Heart left ventricle (tissue), 16 donors: ENCODE results near the gene FEZ2. TPM values are rescaled to one million over a fixed set of nuclear protein-coding genes. Genes with fewer than 3 reads are reported as not detected.

Source experiments
- ATAC-seq, 4 donors: fragments of 200-7000 bp; cut with Tn5 transposase; one replicate each; pipeline ENCODE4 v1.9.1; 2020 to 2022; ENCODE audit warnings: moderate library complexity in 4 of 4, mild to moderate bottlenecking in 3 of 4, moderate number of reproducible peaks in 1 of 4
- DNase-seq, 5 donors: peaks; one replicate each; pipeline ENCODE4 v3.0.0-alpha.2; 2020
- H3K27ac ChIP-seq, 12 donors: fragments of 200-600 bp; sonication (generic) in 4 of 12; one replicate each; pipeline versions ENCODE4 v1.5.0 to v1.8.0; 2016 to 2022; ENCODE audit warnings: mild to moderate bottlenecking in 2 of 12
- H3K27me3 ChIP-seq, 9 donors: fragments of 200-600 bp; sonication (generic) in 2 of 9; one replicate each; pipeline versions ENCODE4 v1.5.1 to v1.8.0; 2016 to 2022; ENCODE audit warnings: mild to moderate bottlenecking in 3 of 9
- H3K36me3 ChIP-seq, 9 donors: fragments of 200-600 bp; sonication (generic) in 2 of 9; one replicate each; pipeline versions ENCODE4 v1.5.0 to v1.8.0; 2018 to 2022; ENCODE audit warnings: mild to moderate bottlenecking in 2 of 9
- H3K4me1 ChIP-seq, 12 donors: fragments of 200-600 bp; sonication (generic) in 4 of 12; one replicate each; pipeline versions ENCODE4 v1.5.0 to v1.8.0; 2016 to 2022; ENCODE audit warnings: mild to moderate bottlenecking in 3 of 12
- H3K4me3 ChIP-seq, 12 donors: fragments of 200-600 bp; sonication (generic) in 4 of 12; one replicate each; pipeline versions ENCODE4 v1.5.0 to v1.8.0; 2017 to 2022; ENCODE audit warnings: mild to moderate bottlenecking in 9 of 12, moderate library complexity in 4 of 12
- H3K9me3 ChIP-seq, 12 donors: fragments of 200-600 bp; sonication (generic) in 4 of 12; one replicate each; pipeline versions ENCODE4 v1.5.0 to v1.8.0; 2016 to 2022; ENCODE audit warnings: mild to moderate bottlenecking in 1 of 12
- POLR2A ChIP-seq, 2 donors: fragments of 450-650 bp; IDR thresholded peaks; one replicate each; pipeline ENCODE4 v1.6.1; 2017; ENCODE audit warnings: antibody characterized with exemption in 2 of 2, mild to moderate bottlenecking in 2 of 2, moderate library complexity in 2 of 2
- WGBS, 4 donors: extraction: QIAGEN DNeasy Blood & Tissue Kit in 2 of 4; methylation state at CpG; one replicate each; pipeline versions ENCODE4 v1.1.5 to v1.1.7; 2013 to 2018; 5-methylcytosine and 5-hydroxymethylcytosine counted together
- intact Hi-C, 10 donors: fragments of 100-400 bp; cut with DNase I; formaldehyde crosslinking; loops; one replicate each; pipeline versions ENCODE4 v1.11.1 to v1.14.2; 2022
- polyA plus RNA-seq, 2 donors: library from polyadenylated mRNA; stranded (reverse); fragments of 200-250 nt; gene quantifications; one replicate each; pipeline ENCODE4 v1.2.3, GENCODE V29; 2013
- total RNA-seq, 9 donors: library from RNA; depleted of rRNA in 2 of 9; stranded (reverse); fragments of >200 nt in 2 of 9; fragmentation: NEBNext Ultra II Directional in 3 of 9; extraction: Animal tissue kit (Norgen Biotek cat#: 25700) in 3 of 9; gene quantifications; one replicate each; pipeline versions ENCODE4 v1.1.0 to v1.2.4, GENCODE V29; 2016 to 2023
- TF ChIP-seq, protein P1 (sequence below), 12 donors: fragments of 200-600 bp; sonication (generic) in 4 of 12; IDR thresholded peaks; one replicate each; pipeline versions ENCODE4 v1.5.0 to v1.8.0; 2018 to 2022; ENCODE audit warnings: antibody characterized with exemption in 12 of 12, mild to moderate bottlenecking in 5 of 12
- donor health status: ischemic (EF 13 %, LVEDD 7.1; RV severe dilation, severe dysfunction).
- donor health status: healthy with polysubstance abuse.
- donor health status: DM: no; HTN: yes; CAD: no.
- donor health status: DM: no; HTN: no; CAD: no.
- donor health status: ischemic (EF 25% LVEDD 6.9; RV normal size, moderate dysfunction).
- donor health status: ischemic (EF 25% LVEDD 5.7; RV mildly dilated, moderate dysfunction).
- donor health status: healthy.
- donor health status: DM: yes; HTN: yes; CAD: no.
- donor health status: ischemic (EF 35%, LVEDD 5.7; RV mildly dilated, moderate dysfunction).
- donor health status: nonischemic (EF 11% LVEDD 7.7; RV severe dilation, severe dysfunction).
- donor health status: DM: yes; HTN: yes; CAD: no.
- donor health status: PGD.
- donor health status: ischemic (EF 29% LVEDD 5.4; RV normal size, mild dysfunction).
- donor health status: nonischemic (EF 23%, LVEDD 6.1; RV moderate dilation, normal function).

FEZ2 gene
- total and polyA plus RNA-seq, 11 donors, result 26.5 to 55.4 (median 48.4) TPM

DNA sequence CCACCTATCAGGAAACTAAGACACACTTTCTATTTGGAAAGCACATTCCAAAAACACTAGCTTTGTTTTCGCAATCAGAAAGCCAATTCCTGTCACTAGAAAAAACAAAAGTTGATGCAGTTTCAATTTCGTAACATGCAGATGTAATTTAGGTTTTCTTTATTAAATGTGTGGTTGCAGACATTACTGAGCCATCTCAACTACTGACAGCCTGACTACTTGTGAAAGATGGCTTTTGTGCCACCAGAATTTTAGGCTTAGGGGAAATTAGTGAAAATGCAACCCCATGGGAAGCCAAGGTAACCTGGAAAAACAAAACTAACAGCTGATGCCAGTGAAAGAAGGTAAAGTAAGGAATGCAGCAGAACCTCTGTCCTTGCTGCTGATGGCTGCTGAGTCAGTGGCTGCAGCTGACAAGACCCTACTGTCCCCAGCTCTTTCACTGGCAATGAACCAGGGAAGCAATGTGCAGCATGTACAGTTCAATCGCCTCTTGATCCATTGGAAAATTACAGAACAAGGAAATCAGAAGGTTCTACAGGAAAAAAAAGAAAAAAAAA lies 34.9 kb downstream of the FEZ2 start:
- 60 to 71% (median 66%) methylated on average over 3 of the region's 3 CpGs for WGBS, 4 donors

DNA sequence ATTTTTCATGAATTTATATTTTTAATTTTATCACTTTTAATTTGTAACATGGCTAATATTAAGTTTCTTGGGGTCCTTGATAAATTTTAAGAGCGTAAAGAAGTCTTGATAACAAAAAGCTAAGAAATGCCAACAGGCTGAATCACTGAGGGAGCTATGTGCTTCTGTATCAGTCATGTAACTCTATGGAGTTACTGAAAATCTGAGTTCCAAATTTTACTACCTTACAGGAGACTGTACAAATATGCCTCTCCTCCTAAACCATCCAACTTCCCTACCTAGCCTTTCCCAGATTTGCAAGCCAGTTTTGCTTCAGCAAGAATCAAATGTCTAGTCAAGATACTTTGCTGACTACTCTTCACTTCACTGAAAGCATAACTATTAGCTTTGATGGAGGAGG lies 35.7 kb downstream of the FEZ2 start:
- Histone ChIP-seq H3K4me1 (peaks cover 0 to 43% (median 9%) of the 10 kb centered on the region in 12 donors), H3K36me3 (peaks cover 0 to 32% (median 8%) of the 10 kb centered on the region in 9 donors), H3K27ac (peak overlapping the region in 11 of 12 donors; percentile 21 to 76 (median 54)), H3K4me3 (no peak overlapping the region), H3K9me3 (no peaks in the 10 kb centered on the region), H3K27me3 (no peaks in the 10 kb centered on the region)
- 87 to 94% (median 92%) methylated on average over 1 of the region's 1 CpG for WGBS, 4 donors
- ATAC-seq, result no peak
- no peak for DNase-seq
- no peak for TF ChIP-seq POLR2A (IDR thresholded peaks at IDR 0.05)
- TF ChIP-seq, protein P1, sequence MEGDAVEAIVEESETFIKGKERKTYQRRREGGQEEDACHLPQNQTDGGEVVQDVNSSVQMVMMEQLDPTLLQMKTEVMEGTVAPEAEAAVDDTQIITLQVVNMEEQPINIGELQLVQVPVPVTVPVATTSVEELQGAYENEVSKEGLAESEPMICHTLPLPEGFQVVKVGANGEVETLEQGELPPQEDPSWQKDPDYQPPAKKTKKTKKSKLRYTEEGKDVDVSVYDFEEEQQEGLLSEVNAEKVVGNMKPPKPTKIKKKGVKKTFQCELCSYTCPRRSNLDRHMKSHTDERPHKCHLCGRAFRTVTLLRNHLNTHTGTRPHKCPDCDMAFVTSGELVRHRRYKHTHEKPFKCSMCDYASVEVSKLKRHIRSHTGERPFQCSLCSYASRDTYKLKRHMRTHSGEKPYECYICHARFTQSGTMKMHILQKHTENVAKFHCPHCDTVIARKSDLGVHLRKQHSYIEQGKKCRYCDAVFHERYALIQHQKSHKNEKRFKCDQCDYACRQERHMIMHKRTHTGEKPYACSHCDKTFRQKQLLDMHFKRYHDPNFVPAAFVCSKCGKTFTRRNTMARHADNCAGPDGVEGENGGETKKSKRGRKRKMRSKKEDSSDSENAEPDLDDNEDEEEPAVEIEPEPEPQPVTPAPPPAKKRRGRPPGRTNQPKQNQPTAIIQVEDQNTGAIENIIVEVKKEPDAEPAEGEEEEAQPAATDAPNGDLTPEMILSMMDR (IDR thresholded peaks at IDR 0.05), result no peak
- intact Hi-C loops, result no loop called here

More for the DNA sequence above, 34.9 kb downstream of the FEZ2 start:
- no peak for ATAC-seq
- Histone ChIP-seq H3K4me1 (peaks cover 0 to 43% (median 9%) of the 10 kb centered on the region in 12 donors), H3K4me3 (no peak overlapping the region), H3K36me3 (peaks cover 0 to 29% (median 8%) of the 10 kb centered on the region in 9 donors), H3K9me3 (no peaks in the 10 kb centered on the region), H3K27ac (peak overlapping the region in 8 of 12 donors; percentile 20 to 76 (median 58)), H3K27me3 (no peaks in the 10 kb centered on the region)
- no peak for DNase-seq
- intact Hi-C loops, result no loop called here
- TF ChIP-seq, protein P1 (IDR thresholded peaks at IDR 0.05), result no peak
- no peak for TF ChIP-seq POLR2A (IDR thresholded peaks at IDR 0.05)

DNA sequence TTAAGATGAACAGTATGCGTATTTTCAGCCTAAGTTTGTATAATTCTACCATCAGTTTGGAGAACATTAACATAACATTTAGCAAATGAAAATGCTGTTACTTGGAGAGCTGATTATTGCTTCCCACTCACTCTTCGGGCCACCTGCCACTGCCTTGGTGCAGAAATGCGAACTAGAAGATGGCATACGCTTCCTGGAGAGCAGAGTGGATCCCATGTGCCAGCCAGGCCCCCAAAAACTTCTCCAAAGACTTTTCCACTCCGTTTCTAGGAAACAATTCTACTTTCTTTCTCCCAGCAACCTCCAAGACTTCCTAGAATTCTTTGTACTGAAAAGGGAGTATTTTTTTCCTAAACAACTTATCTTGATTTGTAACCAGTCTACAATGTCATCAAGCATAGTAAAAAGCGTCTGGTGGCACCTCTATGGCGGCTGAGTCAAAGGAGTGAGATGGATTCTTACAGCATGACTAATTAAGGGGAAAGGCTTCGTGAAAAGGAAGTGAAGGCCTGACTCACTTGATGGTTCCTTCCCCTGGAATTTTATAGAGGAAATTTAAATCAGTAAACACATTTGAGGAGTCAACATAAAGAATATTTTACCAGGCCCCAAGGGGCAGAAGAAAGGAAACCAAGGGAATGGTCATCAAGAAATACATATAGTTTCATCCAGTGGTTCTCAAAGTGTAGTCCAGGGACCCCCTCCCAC lies 36.6 kb downstream of the FEZ2 start:
- intact Hi-C loops, result no loop called here
- Histone ChIP-seq H3K27me3 (no peaks in the 10 kb centered on the region), H3K4me1 (peaks cover 0 to 47% (median 9%) of the 10 kb centered on the region in 12 donors), H3K9me3 (no peaks in the 10 kb centered on the region), H3K27ac (peak overlapping the region in 11 of 12 donors; percentile 34 to 76 (median 56)), H3K4me3 (no peak overlapping the region), H3K36me3 (peaks cover 0 to 31% (median 5%) of the 10 kb centered on the region in 9 donors)
- TF ChIP-seq, protein P1 (IDR thresholded peaks at IDR 0.05), result no peak
- no peak for TF ChIP-seq POLR2A (IDR thresholded peaks at IDR 0.05)
- WGBS, 4 donors, result 67 to 72% (median 70%) methylated on average over 8 of the region's 8 CpGs
- peak in 2 of 5 donors; percentile 34 to 35 for DNase-seq
- ATAC-seq, result peak in 3 of 4 donors; percentile 72 to 90 (median 82)

DNA sequence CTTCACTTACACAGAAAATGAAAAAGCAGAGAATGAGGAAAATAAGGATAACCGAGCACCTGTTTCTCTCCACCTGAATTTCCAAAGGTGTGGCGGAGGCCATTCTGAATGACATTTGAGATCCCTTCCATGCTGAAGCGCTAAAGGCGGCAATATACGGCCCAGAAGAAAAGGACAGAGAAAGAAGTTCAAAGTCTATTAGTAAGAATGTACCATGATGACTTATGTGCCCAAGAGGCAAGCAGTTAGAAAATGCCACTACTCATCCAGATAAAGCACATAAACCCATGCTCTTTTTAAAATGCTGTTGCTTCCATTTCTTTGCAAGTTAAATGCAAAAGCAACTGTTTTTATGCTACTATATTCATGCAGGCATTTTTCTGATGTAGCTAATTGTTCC lies 37.2 kb downstream of the FEZ2 start:
- Histone ChIP-seq H3K9me3 (no peaks in the 10 kb centered on the region), H3K36me3 (peaks cover 0 to 26% (median 5%) of the 10 kb centered on the region in 9 donors), H3K27me3 (no peaks in the 10 kb centered on the region), H3K4me3 (no peak overlapping the region), H3K27ac (peak overlapping the region in 9 of 12 donors; percentile 26 to 76 (median 56)), H3K4me1 (peaks cover 0 to 47% (median 9%) of the 10 kb centered on the region in 12 donors)
- TF ChIP-seq POLR2A (IDR thresholded peaks at IDR 0.05), result no peak
- TF ChIP-seq, protein P1 (IDR thresholded peaks at IDR 0.05), result no peak
- intact Hi-C loops, result no loop called here
- WGBS, 4 donors, result 97 to 99% (median 98%) methylated on average over 5 of the region's 5 CpGs
- DNase-seq (no peak), ATAC-seq (no peak)
